NCI-H2171 treated with DMSO at 0.1 percent for 48 hours (cell line): ENCODE measurements around the gene GIMAP2.
"Not testable (repeated sequence)": the region's sequence is repeated elsewhere in the genome, so short reads cannot be mapped to it uniquely, and the experiment has no call there.

ENCODE experiments used
- DNase-seq: peaks from one replicate; lab custom pipeline; 2025; lab: John Stamatoyannopoulos, UW

Gene GIMAP2

GRCh38 chr7:150676854-150677253, 8.7 kb upstream of the GIMAP2 start:
- DNase-seq = not testable (repeated sequence)

- DNase-seq = not testable (repeated sequence)
Observed at GRCh38 chr7:150678601-150679000, 6.9 kb upstream of the GIMAP2 start.

GRCh38 chr7:150680364-150680763, 5.1 kb upstream of the GIMAP2 start:
- DNase-seq = not testable (repeated sequence)

GRCh38 chr7:150686030-150686631, 625 bp downstream of the GIMAP2 start:
- no peak for DNase-seq

GRCh38 chr7:150688630-150689029, 3.1 kb downstream of the GIMAP2 start:
- DNase-seq = no peak

GRCh38 chr7:150695654-150696053, 10.1 kb downstream of the GIMAP2 start:
- no peak for DNase-seq

- DNase-seq = no peak
Observed at GRCh38 chr7:150703209-150703608, 17.7 kb downstream of the GIMAP2 start.

- DNase-seq = no peak
Observed at GRCh38 chr7:150715293-150715692, 29.8 kb downstream of the GIMAP2 start.

GRCh38 chr7:150715738-150716137, 30.2 kb downstream of the GIMAP2 start:
- no peak for DNase-seq

- no peak for DNase-seq
Observed at GRCh38 chr7:150716368-150716767, 30.9 kb downstream of the GIMAP2 start, which contains the start of gene GIMAP1. Gene GIMAP1, plus strand, starts transcription at chr7:150716613. Its CDS starts 2,435 bp downstream, at chr7:150719048.

GRCh38 chr7:150716939-150717338, 31.4 kb downstream of the GIMAP2 start:
- DNase-seq = no peak

- no peak for DNase-seq
Observed at GRCh38 chr7:150717814-150718420, 32.4 kb downstream of the GIMAP2 start.

GRCh38 chr7:150719436-150719835, 33.9 kb downstream of the GIMAP2 start:
- DNase-seq = no peak

- no peak for DNase-seq
Observed at GRCh38 chr7:150719960-150720891, 34.7 kb downstream of the GIMAP2 start.

GRCh38 chr7:150721970-150722373, 36.5 kb downstream of the GIMAP2 start:
- no peak for DNase-seq

GRCh38 chr7:150722431-150722931, 37.0 kb downstream of the GIMAP2 start:
- no peak for DNase-seq

- DNase-seq = no peak
Observed at GRCh38 chr7:150723467-150723866, 38.0 kb downstream of the GIMAP2 start.

- no peak for DNase-seq
Observed at GRCh38 chr7:150727381-150727780, 41.9 kb downstream of the GIMAP2 start.

GRCh38 chr7:150728011-150728410, 42.5 kb downstream of the GIMAP2 start:
- DNase-seq = no peak

- DNase-seq = no peak
Observed at GRCh38 chr7:150728609-150729008, 43.1 kb downstream of the GIMAP2 start.

- DNase-seq = no peak
Observed at GRCh38 chr7:150731916-150732315, 46.4 kb downstream of the GIMAP2 start.

- no peak for DNase-seq
Observed at GRCh38 chr7:150732786-150733481, 47.4 kb downstream of the GIMAP2 start.
